Mononuclear cell (primary cell): ENCODE results near the gene STUB1. TPM values are rescaled to one million over a fixed set of nuclear protein-coding genes. Genes with fewer than 3 reads are reported as not detected.

Experiments used
- H3K27me3 ChIP-seq: 2 replicates; pipeline ENCODE4 v1.6.0; 2011; ENCODE audit warnings: low read length, control low read depth; ENCODE audit not compliant: insufficient read depth
- H3K4me1 ChIP-seq: 2 replicates; pipeline ENCODE4 v1.5.1; 2011; ENCODE audit warnings: mild to moderate bottlenecking, low read length, control low read depth; ENCODE audit not compliant: insufficient read depth
- H3K4me3 ChIP-seq: 2 replicates; pipeline ENCODE4 v1.5.1; 2011; ENCODE audit warnings: mild to moderate bottlenecking, low read length, moderate library complexity
- H3K9me3 ChIP-seq: 2 replicates; pipeline ENCODE4 v1.5.1; 2011; ENCODE audit warnings: low read depth, mild to moderate bottlenecking, control low read depth, low read length
- total RNA-seq: library from RNA; depleted of rRNA; stranded (reverse); fragments of >200 nt; gene quantifications from one replicate; pipeline ENCODE4 v1.2.3, GENCODE V29; 2012

Gene STUB1
- 39.0 TPM for total RNA-seq

- peak within 1 kb of the TSS; percentile 72 for H3K4me3 ChIP-seq
- no peaks in the 10 kb centered on the region for H3K27me3 ChIP-seq
- peaks cover 51% of the 10 kb centered on the region for H3K4me1 ChIP-seq
- no peaks in the 10 kb centered on the region for H3K9me3 ChIP-seq
These were observed at the start of gene STUB1 for GRCh38 chr16:679814-680624. STUB1 (plus strand) TSS chr16:680410; CDS start chr16:680526, 116 bp downstream.

GRCh38 chr16:630815-631405 lies 49.3 kb upstream of the STUB1 start, which contains the start of gene WFIKKN1:
WFIKKN1 (plus strand) TSS chr16:630985; CDS start chr16:631254, 269 bp downstream.
- H3K4me3 ChIP-seq: no peak within 1 kb of the TSS
- peaks cover 13% of the 10 kb centered on the region for H3K4me1 ChIP-seq
- no peaks in the 10 kb centered on the region for H3K9me3 ChIP-seq
- H3K27me3 ChIP-seq: no peaks in the 10 kb centered on the region

DNA sequence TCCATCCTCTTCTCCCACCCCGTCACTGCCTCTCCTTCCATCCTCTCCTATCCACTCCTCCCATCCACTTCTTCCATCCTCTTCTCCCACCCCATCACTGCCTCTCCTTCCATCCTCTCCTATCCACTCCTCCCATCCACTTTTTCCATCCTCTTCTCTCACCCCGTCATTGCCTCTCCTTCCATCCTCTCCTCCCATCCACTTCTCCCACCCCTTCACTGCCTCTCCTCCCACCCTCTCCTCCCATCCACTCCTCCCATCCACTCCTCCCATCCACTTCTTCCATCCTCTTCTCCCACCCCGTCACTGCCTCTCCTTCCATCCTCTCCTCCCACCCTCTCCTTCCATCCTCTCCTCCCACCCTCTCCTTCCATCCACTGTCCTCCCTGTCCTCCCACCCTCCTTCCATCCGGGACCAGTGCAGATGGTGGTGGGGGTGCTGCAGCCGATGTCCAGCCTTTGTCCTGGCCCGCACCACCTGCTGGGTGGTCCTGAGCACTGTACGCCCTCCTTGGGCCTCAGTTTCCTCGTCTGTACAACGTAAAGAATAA lies 48.3 kb upstream of the STUB1 start:
- Histone ChIP-seq H3K4me1 (peaks cover 14% of the 10 kb centered on the region), H3K4me3 (no peak overlapping the region)

DNA sequence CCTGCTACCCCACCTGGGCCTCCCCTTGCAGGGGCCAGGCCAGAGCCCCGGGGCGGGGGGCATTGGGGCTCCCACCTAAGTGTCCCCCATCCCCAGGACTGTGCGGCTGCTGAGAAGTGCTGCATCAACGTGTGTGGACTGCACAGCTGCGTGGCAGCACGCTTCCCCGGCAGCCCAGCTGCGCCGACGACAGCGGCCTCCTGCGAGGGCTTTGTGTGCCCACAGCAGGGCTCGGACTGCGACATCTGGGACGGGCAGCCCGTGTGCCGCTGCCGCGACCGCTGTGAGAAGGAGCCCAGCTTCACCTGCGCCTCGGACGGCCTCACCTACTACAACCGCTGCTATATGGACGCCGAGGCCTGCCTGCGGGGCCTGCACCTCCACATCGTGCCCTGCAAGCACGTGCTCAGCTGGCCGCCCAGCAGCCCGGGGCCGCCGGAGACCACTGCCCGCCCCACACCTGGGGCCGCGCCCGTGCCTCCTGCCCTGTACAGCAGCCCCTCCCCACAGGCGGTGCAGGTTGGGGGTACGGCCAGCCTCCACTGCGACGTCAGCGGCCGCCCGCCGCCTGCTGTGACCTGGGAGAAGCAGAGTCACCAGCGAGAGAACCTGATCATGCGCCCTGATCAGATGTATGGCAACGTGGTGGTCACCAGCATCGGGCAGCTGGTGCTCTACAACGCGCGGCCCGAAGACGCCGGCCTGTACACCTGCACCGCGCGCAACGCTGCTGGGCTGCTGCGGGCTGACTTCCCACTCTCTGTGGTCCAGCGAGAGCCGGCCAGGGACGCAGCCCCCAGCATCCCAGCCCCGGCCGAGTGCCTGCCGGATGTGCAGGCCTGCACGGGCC lies 47.5 kb upstream of the STUB1 start:
- H3K9me3 ChIP-seq: no peaks in the 10 kb centered on the region
- no peaks in the 10 kb centered on the region for H3K27me3 ChIP-seq
- H3K4me1 ChIP-seq: peaks cover 19% of the 10 kb centered on the region
- no peak overlapping the region for H3K4me3 ChIP-seq

More for the DNA sequence above, 48.3 kb upstream of the STUB1 start:
- no peaks in the 10 kb centered on the region for H3K9me3 ChIP-seq
- H3K27me3 ChIP-seq: no peaks in the 10 kb centered on the region

DNA sequence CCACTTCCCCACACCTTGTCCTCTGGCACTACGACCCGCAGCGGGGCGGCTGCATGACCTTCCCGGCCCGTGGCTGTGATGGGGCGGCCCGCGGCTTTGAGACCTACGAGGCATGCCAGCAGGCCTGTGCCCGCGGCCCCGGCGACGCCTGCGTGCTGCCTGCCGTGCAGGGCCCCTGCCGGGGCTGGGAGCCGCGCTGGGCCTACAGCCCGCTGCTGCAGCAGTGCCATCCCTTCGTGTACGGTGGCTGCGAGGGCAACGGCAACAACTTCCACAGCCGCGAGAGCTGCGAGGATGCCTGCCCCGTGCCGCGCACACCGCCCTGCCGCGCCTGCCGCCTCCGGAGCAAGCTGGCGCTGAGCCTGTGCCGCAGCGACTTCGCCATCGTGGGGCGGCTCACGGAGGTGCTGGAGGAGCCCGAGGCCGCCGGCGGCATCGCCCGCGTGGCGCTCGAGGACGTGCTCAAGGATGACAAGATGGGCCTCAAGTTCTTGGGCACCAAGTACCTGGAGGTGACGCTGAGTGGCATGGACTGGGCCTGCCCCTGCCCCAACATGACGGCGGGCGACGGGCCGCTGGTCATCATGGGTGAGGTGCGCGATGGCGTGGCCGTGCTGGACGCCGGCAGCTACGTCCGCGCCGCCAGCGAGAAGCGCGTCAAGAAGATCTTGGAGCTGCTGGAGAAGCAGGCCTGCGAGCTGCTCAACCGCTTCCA lies 46.7 kb upstream of the STUB1 start:
- Histone ChIP-seq H3K9me3 (no peaks in the 10 kb centered on the region), H3K4me1 (peaks cover 23% of the 10 kb centered on the region), H3K27me3 (no peaks in the 10 kb centered on the region), H3K4me3 (no peak overlapping the region)

GRCh38 chr16:634051-634670 lies 46.0 kb upstream of the STUB1 start:
- H3K4me1 ChIP-seq: peaks cover 23% of the 10 kb centered on the region
- no peaks in the 10 kb centered on the region for H3K27me3 ChIP-seq
- no peaks in the 10 kb centered on the region for H3K9me3 ChIP-seq
- no peak overlapping the region for H3K4me3 ChIP-seq

DNA sequence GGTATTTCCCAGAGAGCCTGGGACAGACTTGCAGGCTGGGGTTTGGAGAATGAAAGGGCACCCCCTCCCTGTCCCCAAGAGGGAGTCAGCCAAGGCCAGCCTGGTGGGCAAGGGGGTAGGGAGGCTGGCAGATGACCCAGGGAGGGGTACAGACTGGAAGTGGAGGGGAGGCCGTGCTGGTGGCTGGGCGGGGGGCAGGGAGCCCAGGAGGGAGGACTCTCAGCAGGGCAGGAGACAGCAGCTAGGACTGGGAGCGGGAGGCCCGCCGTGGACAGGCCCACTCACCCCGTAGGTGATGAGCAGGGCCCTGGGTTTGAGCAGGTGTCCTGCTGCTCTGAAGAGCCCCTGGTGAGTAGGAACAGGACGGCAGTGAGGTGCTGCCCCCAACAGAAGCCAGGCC lies 45.2 kb upstream of the STUB1 start:
- H3K27me3 ChIP-seq: no peaks in the 10 kb centered on the region
- H3K4me1 ChIP-seq: peaks cover 23% of the 10 kb centered on the region
- H3K4me3 ChIP-seq: no peak overlapping the region
- H3K9me3 ChIP-seq: no peaks in the 10 kb centered on the region

DNA sequence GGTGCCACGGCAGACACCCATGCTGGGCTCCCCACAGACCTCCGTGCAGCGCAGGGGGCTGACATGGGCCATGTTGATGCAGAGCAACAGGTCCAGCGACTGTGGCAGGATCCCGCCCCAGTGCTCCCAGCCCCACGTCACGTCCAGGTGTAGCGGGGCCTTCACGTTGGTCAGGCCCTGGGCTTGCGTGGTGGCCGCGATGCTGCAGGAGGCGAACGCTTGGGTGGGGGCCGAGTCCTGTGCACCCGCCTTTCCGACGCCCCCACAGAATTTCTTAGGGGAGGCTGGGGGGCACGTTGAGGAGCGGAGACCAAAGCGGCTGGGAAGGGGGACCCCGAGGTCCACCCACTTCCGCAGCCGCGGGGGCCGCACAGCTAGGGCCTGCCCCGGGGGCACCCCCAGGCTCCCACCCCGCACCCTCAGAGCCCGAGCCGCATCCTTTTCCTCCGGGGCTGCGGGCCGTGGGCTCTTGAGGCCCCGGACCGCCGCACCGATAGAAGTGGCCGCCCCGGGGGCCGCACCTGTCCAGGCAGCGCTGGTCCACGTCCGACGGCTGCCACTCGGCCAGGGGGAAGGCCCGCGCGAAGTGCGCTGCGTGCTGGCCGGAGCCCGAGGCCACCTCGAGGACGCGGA lies 44.5 kb upstream of the STUB1 start:
- Histone ChIP-seq H3K4me3 (peak overlapping the region; percentile 80), H3K9me3 (no peaks in the 10 kb centered on the region), H3K4me1 (peaks cover 23% of the 10 kb centered on the region), H3K27me3 (no peaks in the 10 kb centered on the region)

- Histone ChIP-seq H3K4me3 (peak within 1 kb of the TSS; percentile 80), H3K9me3 (no peaks in the 10 kb centered on the region), H3K27me3 (no peaks in the 10 kb centered on the region), H3K4me1 (peaks cover 29% of the 10 kb centered on the region)
These were observed 43.8 kb upstream of the STUB1 start, which contains the start of gene METTL26 for GRCh38 chr16:636206-637080. METTL26 (minus strand) TSS chr16:636305; CDS start chr16:636290, 15 bp downstream.

- Histone ChIP-seq H3K27me3 (no peaks in the 10 kb centered on the region), H3K9me3 (no peaks in the 10 kb centered on the region), H3K4me3 (peak overlapping the region; percentile 80)
These were observed 42.9 kb upstream of the STUB1 start for GRCh38 chr16:637081-638018.

GRCh38 chr16:638034-638543 lies 42.1 kb upstream of the STUB1 start:
- Histone ChIP-seq H3K4me3 (no peak overlapping the region), H3K4me1 (peaks cover 40% of the 10 kb centered on the region), H3K9me3 (no peaks in the 10 kb centered on the region), H3K27me3 (no peaks in the 10 kb centered on the region)

More at GRCh38 chr16:637081-638018, 42.9 kb upstream of the STUB1 start:
- H3K4me1 ChIP-seq: peaks cover 33% of the 10 kb centered on the region

GRCh38 chr16:638836-639235 lies 41.4 kb upstream of the STUB1 start:
- Histone ChIP-seq H3K9me3 (no peaks in the 10 kb centered on the region), H3K27me3 (no peaks in the 10 kb centered on the region), H3K4me3 (no peak overlapping the region), H3K4me1 (peaks cover 48% of the 10 kb centered on the region)
